HG02884 (cell line): ENCODE measurements around the gene PRKD2.
"Not testable (repeated sequence)": the region's sequence is repeated elsewhere in the genome, so short reads cannot be mapped to it uniquely, and the experiment has no call there.

Experiments
- ATAC-seq: cut with Tn5 transposase; IDR thresholded peaks from one replicate; pipeline ENCODE4 v1.9.1; 2021; ENCODE audit warnings: mild to moderate bottlenecking, moderate library complexity; ENCODE audit not compliant: unreplicated experiment

Gene PRKD2

DNA sequence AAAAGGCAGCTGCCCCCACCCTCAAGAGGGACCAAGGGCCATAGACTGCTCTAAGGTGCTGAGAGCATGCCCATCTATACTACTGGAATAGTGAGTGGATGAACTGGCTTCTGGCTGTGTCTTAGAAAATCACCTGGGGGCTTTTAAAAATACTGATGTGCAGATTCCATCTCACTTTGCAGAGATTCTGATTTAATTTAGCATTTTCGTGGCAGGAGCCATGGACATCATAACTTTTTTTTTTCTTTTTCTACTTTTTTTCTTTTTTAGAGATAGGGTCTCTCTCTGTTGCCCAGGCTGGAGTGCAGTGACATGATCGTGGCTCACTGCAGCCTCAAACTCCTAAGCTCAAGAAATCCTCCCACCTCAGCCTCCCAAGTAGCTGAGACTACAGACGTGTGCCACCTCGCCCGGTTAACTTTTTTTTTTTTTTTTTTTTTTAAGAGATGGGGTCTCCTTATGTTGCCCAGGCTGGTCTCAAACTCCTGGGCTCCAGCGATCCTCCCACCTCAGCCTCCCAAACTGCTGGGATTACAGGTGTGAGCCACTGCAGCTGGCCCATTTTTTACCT lies 4.1 kb downstream of the PRKD2 start:
- ATAC-seq: not testable (repeated sequence)

DNA sequence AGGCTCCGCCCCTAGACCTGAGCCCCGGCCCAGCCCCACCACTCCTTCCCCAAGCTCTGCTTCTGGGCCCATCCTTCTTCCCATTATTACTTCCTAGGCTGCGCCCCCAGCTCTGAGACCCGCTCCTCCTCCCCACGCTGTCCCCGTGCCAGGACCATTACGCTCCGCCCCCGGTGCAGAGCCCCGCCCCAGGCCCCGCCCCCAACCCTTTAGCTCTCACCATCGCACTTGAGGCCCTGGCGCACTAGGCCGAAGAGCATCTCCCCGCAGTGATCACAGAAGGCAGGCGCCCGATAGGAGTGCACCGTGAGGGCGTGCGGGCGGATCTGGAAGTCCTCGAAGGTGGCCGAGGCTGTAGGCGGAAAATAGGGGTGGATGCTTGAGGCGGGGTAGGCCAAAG lies 6.2 kb downstream of the PRKD2 start:
- ATAC-seq: no peak

DNA sequence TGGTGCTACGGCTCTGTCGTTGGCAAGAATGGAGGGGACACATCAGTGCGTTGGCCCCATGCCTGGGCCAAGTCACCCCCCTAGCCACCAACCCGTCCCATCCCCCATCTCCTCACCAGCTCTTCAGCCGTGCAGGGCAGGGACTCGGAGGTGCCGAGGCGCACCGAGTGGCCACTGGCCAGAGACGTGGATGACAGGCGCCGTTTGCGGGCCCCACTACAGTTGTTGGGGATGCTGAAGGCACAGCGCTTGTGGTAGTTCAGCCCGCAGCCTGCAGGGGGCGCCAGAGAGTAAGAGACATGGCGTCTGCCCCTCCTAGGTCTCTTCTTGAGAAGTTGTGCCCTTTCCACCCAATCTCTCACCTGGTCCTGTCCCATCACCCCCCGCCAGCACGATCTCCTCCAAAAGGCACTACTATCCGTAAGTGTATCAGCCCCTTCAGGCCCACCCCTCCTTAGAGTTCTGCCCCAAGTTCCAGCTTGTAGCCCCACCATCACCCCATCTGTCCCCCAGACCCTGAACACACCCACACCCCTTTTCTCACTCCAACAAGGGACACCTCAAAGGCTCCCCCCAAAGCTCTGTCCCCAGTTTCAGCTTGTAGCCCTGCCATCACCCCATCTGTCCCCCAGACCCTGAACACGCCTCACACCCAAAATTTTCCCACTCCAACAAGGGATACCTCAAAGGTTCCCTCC lies 12.4 kb downstream of the PRKD2 start:
- no peak for ATAC-seq

DNA sequence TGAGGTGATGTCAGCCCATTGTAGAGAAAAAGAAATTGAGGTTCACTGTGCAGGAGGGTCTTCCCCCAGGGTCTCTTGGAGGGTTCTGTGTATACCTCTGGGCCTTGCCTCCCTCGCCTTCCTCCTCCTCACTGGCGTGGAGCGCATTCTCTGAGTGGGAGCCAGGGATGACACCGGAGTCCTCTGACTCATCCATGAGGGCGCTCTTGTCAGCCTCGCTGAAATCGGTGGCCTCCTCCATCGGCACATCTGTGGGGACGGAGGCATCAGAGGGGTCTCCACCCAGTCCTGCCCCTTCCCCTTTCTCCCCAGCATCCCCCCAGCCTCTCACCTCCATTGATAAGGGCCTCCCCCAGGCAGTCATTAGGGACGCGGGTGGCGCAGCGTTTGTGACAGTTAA lies 16.2 kb downstream of the PRKD2 start:
- no peak for ATAC-seq

DNA sequence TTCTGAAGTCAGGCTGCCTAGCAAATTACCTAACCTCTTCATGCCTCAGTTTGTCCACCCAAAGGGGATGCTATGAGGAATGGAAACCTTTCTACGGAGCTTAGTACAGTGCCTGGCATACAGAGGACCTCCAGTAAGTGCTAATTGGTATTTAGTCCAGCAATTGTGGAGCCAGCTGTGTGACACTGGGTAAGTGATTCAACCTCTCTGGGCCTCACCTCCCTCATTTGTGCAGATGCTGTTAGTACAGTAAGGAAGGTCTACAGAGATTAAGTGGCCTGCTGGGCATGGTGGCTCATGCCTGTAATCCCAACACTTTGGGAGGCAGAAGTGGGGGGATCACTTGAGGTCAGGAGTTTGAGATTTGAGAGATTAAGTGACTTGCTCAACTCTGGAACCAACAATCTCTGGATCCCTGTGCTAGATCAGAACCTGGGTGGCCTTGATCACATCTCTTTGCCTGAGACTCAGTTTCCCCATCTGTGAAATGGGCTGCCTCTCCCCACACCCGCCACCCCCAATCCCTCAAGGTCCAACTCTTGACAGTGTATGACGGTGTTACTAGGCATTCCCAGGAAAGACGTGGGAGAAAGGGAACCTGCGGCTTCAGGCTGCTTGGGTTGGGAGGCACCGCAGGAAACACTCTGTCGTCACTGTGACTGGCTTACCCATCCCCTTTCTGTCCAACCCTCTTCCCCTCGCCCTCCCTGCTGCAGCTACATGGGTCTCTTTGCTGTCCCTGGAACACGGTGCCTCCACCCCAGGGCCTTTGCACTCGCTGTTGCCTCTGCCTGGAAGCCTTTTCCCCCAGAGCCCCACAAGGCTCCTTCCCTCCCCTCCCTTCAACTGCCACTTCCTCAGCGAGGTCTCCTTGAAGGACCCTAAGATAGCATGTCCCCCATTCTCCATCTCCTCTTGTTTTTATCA lies 18.3 kb downstream of the PRKD2 start:
- no peak for ATAC-seq

DNA sequence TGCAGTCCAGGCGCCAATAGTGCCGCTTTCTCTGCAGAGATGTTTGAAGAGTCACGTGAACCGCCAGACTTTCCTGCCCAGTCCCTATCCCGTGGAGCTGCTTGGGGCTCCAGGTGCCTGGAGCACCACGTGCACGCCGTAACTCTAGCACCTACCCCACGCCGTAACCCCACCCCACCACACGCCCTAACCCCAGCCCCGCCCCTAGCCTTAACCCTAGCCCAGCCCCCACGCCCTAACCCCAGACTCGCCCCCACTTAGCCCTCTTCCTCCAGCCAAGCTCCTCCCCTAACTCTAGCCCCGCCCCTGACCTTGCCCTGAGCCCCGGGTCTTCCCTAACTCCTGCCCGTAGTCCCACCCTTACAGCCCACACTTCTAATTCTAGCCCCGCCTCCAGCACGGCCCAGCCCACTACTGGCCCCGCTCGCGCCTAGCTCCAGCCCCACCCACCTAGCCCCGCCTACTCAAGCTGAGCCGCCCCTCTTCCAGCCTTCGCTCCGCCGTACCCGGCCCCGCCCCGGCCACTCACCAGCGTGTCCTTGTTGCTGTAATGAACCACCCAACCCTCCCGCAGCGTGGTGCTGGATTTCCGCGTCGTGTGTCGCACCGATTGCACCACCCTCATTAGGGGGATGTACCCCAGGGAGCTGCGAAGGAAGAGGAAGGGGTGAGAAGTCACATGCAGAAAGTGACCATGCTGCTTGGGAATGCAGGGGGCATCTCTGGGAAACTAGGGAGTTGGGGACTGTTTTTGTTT lies 19.5 kb downstream of the PRKD2 start:
- ATAC-seq: no peak

DNA sequence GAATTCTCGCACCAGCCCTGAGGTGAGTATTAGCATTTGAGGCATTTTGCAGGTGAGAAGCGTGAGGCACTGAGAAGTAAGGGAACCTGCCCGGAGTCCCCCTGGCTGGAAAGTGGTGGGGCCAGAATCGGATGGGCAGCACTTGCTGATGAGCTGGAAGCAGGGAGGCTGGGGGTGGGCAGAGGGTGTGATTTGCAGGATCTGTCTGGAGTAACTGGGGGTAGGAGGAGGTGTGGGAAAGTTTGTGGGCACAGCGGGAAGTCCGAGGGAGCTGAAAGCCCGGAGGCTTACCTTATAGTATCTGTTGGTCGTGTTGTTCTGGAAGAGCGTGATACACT lies 20.1 kb downstream of the PRKD2 start:
- no peak for ATAC-seq

DNA sequence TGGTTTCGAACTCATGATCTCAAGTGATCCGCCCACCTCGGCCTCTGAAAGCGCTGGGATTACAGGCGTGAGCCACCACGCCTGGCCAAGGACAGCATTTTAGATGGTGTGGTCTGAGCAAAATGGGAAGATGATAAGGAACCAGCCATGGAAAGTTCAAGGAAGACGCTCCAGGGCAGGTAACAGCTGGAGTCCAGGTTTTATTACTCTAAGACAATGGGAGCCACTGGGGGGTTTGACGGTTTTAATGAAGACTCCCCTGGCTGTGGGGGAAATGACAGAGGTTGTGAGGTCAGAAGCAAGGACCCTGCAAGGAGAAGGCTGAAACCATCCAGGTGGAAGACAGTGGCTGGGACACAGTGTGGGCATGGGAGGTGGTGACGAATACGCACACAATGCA lies 20.9 kb downstream of the PRKD2 start:
- no peak for ATAC-seq

DNA sequence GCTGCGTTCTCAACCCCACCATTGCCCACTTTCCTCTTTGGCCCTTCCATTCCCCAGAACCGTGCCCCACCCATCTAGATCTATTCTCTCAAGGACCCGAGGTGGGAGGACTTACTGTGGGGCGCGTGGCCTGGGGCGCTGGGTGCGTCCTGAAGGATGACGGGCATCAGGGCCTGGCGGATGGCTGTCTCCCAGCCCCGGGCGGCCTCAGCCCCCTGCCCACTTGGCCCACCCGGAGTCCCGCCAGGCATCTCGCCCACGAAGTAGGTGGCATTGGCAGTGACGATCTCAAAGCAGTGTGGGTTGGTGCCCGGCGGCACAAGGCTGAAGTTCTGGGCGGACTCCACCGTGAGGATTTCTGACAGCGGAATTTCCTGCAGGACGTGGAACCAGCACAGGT lies 23.2 kb downstream of the PRKD2 start:
- no peak for ATAC-seq

DNA sequence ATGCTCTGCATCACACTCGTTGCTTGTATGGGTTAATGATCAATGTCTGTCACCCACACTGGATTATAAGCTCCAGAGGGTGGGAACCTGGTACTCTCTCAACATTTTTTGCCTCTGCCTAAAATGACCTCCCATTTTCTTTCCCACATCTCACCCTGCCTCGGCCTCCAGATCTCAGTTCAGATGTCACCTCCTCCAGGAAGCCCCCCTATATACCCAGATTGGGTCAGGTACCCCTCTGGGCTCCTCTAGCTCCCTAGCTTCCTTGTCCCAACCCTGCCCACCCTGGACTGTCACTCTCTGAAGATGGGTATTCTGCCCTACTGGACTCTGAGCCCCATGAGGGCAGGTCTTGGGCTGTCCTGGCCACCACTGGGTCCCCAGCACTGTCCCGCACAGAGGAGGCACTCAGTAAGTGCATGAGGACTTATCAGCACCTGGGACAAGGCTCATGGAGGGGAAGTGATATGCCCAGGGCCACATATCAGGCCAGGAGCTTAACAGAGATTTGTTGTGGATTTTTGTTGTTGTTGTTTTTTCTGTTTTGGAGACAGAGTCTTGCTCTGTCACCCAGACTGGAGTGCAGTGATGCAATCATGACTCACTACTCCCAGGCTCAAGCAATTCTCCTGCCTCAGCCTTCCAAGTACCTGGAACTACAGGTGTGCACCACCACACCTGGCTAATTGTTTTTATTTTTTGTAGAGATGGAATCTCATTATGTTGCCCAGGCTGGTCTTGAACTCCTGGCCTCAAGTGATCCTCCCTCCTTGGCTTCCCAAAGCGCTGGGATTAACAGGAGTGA lies 23.8 kb downstream of the PRKD2 start:
- ATAC-seq: no peak

DNA sequence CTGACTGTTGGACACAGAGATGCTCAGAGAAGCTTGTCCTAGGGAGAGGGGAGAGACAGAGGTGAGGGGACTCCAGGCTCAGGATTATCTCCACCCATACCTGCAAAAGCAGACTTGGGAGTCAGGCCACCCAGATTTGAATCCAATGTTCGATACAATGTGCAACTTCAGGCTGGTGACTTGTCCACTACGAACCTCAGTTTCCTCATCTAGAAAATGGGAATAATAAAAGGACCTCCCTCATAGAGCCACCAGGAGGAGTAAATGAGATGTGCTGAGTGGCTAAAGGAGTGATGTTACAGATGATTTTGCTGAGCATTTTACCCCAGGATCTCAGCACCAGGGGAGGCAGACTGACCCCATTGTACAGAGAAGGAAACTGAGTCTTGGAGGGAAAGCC lies 25.0 kb downstream of the PRKD2 start:
- ATAC-seq: no peak

DNA sequence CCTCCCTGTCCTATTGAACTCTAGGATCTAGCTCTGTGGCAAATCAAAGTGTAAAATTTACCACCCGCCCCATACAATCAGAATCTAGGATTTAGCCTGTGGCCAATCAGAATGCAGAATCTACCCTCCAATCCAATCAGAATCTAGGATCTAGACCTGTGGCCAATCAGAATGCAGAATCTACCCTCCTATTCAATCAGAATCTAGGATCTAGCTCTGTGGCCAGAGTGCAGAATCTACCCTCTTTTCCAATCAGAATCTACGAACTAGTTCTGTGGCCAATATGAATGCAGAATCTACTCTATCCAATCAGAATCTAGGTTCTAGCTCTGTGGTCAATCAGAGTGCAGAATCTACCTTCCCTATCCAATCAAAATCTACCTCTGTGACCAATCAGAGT lies 25.8 kb downstream of the PRKD2 start:
- no peak for ATAC-seq

DNA sequence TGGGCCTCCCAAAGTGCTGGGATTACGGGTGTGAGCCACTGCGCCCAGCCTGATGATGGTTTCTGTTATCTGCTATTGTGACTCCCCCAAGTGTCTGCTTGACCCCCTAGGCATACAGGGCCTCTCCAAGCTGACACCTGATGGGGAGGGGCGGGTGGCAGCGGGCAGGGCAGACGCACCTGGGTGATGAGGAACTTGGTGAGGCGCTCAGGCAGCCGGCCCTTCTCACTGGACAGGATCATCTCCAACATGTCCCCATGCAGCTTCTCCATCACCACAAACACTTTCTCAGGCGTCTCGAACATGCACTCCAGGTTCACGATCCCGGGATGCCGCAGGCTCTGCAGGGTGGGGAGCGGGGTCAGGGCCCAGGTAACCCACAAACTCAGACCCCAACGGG lies 27.6 kb downstream of the PRKD2 start:
- ATAC-seq: no peak

DNA sequence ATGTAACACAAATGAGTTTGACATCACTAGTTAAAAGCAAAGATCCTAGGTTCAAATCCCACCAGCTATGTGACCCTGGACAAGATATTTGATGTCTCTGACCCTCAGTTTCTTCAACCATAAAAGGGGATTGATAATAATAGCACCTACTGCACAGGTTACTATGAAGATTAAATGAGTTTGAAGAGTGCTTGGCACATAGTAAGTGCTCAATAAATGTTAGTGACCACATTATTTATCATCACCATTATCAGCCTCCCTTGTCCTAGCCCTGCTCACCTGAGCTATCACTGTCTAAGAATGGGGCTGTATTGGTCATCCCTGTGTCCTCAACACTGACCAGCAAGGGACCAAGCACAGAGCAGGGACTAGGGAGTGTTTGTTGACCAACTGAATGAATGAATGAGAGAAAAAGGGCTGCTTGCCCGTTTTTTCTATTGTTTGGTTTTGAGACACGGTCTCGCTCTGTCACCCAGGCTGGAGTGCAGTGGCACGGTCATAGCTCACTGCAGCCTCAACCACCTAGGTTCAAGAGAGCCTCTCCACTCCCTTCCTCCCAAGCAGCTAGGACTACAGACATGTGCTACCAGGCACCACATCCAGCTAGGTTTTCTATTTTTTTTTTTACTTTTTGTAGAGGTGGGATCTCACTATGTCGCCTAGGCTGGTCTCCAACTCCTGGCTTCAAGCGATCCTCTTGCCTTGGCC lies 29.3 kb downstream of the PRKD2 start:
- no peak for ATAC-seq

DNA sequence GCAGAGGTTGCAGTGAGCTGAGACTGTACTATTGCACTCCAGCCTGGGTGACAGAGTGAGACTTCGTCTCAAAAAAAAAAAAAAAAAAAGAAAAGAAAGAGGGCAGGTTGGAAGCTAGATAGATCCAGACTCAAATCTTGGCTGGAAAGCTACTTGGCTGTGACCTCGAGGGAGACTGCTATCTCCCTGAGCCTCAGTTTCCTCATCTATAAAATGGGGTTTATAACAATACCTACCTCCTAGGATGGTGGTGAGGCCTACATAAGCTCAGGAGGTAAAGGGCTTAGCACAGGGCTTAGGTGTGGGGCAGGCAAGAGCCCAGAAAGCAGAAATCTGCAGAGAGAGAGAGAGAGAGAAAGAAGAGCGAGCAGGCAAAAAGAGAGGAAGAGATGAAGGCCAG lies 31.7 kb downstream of the PRKD2 start:
- ATAC-seq: no peak

DNA sequence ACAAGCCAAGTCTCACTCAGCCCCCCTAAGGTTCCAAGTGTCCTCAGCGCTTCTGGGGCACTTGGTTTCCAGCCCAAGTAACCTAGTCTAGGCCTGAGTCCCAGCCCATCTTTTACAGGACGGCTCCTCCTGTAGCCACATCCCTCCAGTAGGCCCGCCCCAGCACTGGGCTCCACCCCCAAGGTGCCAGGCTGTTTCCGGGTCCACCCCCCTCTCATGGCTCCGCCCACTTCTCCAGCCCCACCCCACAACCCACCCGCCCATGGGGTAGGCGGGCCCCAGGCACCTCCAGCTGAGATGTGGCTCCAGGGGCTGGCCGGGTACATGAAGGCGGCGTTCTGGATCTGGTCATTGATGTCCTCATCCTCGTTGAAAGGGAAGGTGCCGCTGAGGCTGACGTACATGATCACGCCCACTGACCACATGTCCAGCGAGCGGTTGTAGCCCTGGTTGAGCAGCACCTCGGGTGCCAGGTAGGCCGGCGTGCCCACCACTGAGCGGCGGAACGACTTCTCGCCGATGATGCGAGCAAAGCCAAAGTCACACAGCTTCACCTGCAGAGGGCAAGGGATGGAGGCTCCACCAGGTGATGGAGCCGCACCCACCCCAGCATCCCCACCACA lies 38.7 kb downstream of the PRKD2 start:
- no peak for ATAC-seq

DNA sequence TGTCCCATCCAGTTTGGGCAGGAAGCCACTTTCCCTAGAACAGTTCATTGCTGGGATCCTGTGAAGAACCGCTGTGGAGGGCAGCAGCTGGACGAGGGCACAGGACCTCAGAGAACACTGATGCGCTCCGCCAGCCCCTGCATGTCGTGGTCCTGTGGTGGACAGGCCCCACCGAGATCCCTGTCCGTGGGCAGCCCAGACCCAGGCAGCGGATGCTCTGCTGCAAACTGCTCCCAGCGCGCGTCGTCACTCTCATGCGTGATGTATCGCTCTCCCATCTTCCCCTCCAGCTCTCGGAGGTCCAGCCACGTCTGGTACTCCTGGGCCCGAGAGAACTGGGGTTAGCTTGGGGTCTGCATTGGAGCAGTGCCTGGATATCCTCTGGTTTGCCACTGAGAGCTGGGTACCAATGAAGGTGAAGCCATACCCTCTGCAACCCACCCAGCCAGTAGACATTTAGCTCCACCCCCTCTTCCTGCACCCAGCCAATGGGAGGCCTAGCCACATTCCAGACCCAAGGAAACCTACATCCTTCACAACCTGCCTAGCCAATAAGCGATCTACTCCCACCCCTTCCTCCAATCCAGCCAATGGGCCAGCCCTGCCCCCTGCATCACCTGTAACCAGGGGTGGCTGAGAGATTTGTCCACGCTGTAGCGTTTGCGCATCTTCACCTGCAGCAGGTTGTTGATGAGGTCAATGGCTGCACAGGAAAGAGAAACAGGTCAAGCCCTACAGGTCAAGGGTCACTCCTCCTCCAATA lies 42.3 kb downstream of the PRKD2 start:
- ATAC-seq: no peak

DNA sequence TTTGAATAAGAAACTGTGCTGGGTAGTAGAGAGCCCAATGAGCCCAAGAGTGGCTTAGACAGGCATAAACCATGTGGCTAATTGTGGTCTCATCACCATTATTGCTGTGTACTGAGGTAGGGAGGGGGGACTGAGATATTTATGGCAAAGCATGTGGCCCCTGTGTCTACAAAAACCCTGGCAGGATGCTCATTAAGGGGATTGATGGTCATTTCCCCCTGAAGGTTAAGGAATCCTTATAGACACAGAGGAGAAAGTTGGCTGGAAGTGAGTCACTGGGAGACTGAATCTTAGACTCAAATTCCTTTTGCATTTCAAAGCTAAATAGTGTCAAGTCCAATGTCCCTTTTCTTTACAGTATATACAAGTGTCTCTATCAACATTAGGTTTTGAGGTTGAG lies 46.1 kb downstream of the PRKD2 start:
- ATAC-seq: no peak

DNA sequence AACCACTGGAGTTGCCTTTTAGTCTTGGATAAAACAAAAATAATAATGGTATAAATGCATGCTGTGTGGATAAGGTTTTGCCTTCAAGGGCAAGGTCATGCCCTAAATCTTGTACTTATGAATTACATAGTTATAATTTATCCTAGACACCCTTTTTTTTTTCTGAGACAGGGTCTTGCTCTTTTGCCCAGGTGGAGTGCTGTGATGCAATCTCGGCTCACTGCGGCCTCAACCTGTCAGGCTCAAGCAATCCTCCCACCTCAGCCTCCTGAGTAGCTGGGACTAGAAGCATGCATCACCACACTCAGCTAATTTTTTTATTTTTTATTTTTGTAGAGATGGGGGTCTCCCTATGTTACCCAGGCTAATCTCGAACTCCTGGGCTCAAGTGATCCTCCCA lies 48.3 kb downstream of the PRKD2 start:
- ATAC-seq: no peak
